Kidney (tissue), 14 donors: ENCODE data around the gene CDK6. TPM values are rescaled to one million over a fixed set of nuclear protein-coding genes. Genes with fewer than 3 reads are reported as not detected.

Experiments used
- DNase-seq, 5 donors: peaks; one replicate each; pipeline ENCODE4 v3.0.0-alpha.2; 2013 to 2020
- FAIRE-seq: peaks from 2 replicates; lab custom pipeline; 2012; peaks lifted over from hg19 to GRCh38; lab: Jason Lieb, UNC
- H3K27ac ChIP-seq, 2 donors: one replicate each; pipeline ENCODE4 v1.7.0; 2013; ENCODE audit warnings: low read depth in 2 of 2, low read length in 2 of 2, inconsistent platforms in 1 of 2
- H3K27me3 ChIP-seq: one replicate; pipeline ENCODE4 v1.7.1; 2013; ENCODE audit warnings: low read length, inconsistent platforms; ENCODE audit not compliant: control insufficient read depth, insufficient read depth
- H3K36me3 ChIP-seq, 3 donors: one replicate each; pipeline versions ENCODE4 v1.7.0 to v1.7.1; 2013; ENCODE audit warnings: low read length in 3 of 3, control low read depth in 1 of 3, inconsistent platforms in 1 of 3; ENCODE audit not compliant: insufficient read depth in 3 of 3, control insufficient read depth in 2 of 3
- H3K4me1 ChIP-seq, 3 donors: one replicate each; pipeline versions ENCODE4 v1.7.0 to v1.7.1; 2013; ENCODE audit warnings: low read length in 3 of 3, inconsistent platforms in 1 of 3, low read depth in 1 of 3; ENCODE audit not compliant: control insufficient read depth in 2 of 3, insufficient read depth in 2 of 3
- H3K4me3 ChIP-seq, 3 donors: one replicate each; pipeline versions ENCODE4 v1.7.0 to v1.8.1; 2013; ENCODE audit warnings: low read length in 3 of 3, control low read depth in 1 of 3, inconsistent platforms in 1 of 3
- H3K9ac ChIP-seq, 3 donors: one replicate each; pipeline versions ENCODE4 v1.7.0 to v1.7.1; 2013; ENCODE audit warnings: low read length in 3 of 3, control low read depth in 1 of 3, inconsistent platforms in 1 of 3
- H3K9me3 ChIP-seq, 3 donors: one replicate each; pipeline versions ENCODE4 v1.7.0 to v1.7.1; 2013; ENCODE audit warnings: low read length in 3 of 3, control low read depth in 1 of 3, inconsistent platforms in 1 of 3; ENCODE audit not compliant: control insufficient read depth in 2 of 3, insufficient read depth in 1 of 3
- CTCF ChIP-seq: IDR thresholded peaks from 3 replicates; pipeline ENCODE4 v1.5.1; 2012; ENCODE audit warnings: mild to moderate bottlenecking, moderate library complexity, borderline replicate concordance; ENCODE audit not compliant: insufficient read depth; ENCODE audit errors: extremely low read depth
- intact Hi-C: fragments of 100-400 bp; cut with DNase I; formaldehyde crosslinking; loops from one replicate; pipeline ENCODE4 v1.11.1; 2022
- polyA plus RNA-seq: library from polyadenylated mRNA; stranded (reverse); fragments of 350-450 nt; fragmentation: Illumina TruSeq; extraction: RNeasy Lipid Tissue Mini Kit (QIAGEN cat#74804); gene quantifications from one replicate; pipeline ENCODE4 v1.2.3, GENCODE V29; 2014; ENCODE audit warnings: low read depth, low replicate concordance; ENCODE audit not compliant: insufficient read depth
- total RNA-seq: library from RNA; stranded (reverse); fragmentation: NEBNext Ultra II Directional; extraction: Animal tissue kit (Norgen Biotek cat#: 25700); gene quantifications from one replicate; pipeline ENCODE4 v1.2.1, GENCODE V29; 2021
- donor health status: control.
- donor health status: control.
- donor health status: control.
- donor health status: control.
- donor health status: control.
- donor health status: DM: yes; HTN: yes; CAD: no.
- donor health status: Normal renal cell carcinoma (clear cell type).

The CDK6 gene
- total and polyA plus RNA-seq, 2 donors from 2014 or later: 3.6 to 20.8 TPM

- Histone ChIP-seq H3K4me3 (no peak overlapping the region), H3K9me3 (no peaks in the 10 kb centered on the region), H3K27ac (no peak overlapping the region), H3K36me3 (no peaks in the 10 kb centered on the region), H3K9ac (no peak overlapping the region), H3K4me1 (no peaks in the 10 kb centered on the region), H3K27me3 (no peaks in the 10 kb centered on the region)
- TF ChIP-seq CTCF: no peak
- FAIRE-seq (no peak), DNase-seq (no peak)
- intact Hi-C loops: no loop called here
Measured at GRCh38 chr7:92848441-92848840, 12.1 kb upstream of the CDK6 start.

GRCh38 chr7:92847305-92847704 is 10.9 kb upstream of the CDK6 start:
- DNase-seq: no peak
- no peak overlapping the region for H3K4me3 ChIP-seq
- no peaks in the 10 kb centered on the region for H3K9me3 ChIP-seq
- H3K36me3 ChIP-seq: no peaks in the 10 kb centered on the region
- H3K4me1 ChIP-seq: no peaks in the 10 kb centered on the region
- H3K27me3 ChIP-seq: no peaks in the 10 kb centered on the region
- H3K9ac ChIP-seq: no peak overlapping the region
- no peak for FAIRE-seq
- intact Hi-C loops: no loop called here
- TF ChIP-seq CTCF: no peak
- no peak overlapping the region for H3K27ac ChIP-seq

GRCh38 chr7:92845736-92846135 is 9.4 kb upstream of the CDK6 start:
- DNase-seq (no peak), FAIRE-seq (no peak)
- H3K27me3 ChIP-seq: no peaks in the 10 kb centered on the region
- H3K4me1 ChIP-seq: no peaks in the 10 kb centered on the region
- no peak overlapping the region for H3K4me3 ChIP-seq
- TF ChIP-seq CTCF: no peak
- no peak overlapping the region for H3K27ac ChIP-seq
- no peaks in the 10 kb centered on the region for H3K9me3 ChIP-seq
- no peaks in the 10 kb centered on the region for H3K36me3 ChIP-seq
- intact Hi-C loops: no loop called here
- no peak overlapping the region for H3K9ac ChIP-seq

- Histone ChIP-seq H3K27ac (no peak overlapping the region), H3K36me3 (no peaks in the 10 kb centered on the region), H3K4me1 (no peaks in the 10 kb centered on the region), H3K9ac (no peak overlapping the region), H3K4me3 (no peak overlapping the region), H3K27me3 (no peaks in the 10 kb centered on the region), H3K9me3 (no peaks in the 10 kb centered on the region)
- DNase-seq: no peak
- intact Hi-C loops: no loop called here
- FAIRE-seq: no peak
- TF ChIP-seq CTCF: no peak
Measured at GRCh38 chr7:92843781-92844180, 7.4 kb upstream of the CDK6 start.
